Measurements from ENCODE around the gene COTL1. TPM values are rescaled to one million over a fixed set of nuclear protein-coding genes. Genes with fewer than 3 reads are reported as not detected.

The COTL1 gene
- total and polyA plus RNA-seq, 4 donors, result 62.4 to 223 (median 142) TPM

DNA sequence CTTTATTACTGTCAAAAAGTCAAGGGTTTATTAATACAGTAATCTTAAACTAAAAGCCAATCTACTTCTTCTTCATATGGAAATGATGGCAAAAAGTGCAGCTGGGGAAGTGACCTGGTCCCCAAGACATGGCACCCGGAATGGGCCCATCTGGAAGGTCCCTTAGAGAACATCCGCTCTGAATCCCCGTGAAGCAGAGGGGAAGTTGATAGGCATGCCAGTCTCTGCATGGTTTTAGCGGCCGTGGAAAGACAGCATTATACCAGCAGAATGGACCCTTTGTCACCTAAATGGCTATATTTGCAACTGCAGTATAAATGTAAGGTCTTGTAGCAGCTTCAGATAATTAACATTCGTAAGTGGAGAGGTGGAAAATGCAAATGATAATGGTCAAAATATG lies 32.4 kb downstream of the COTL1 start:
- H3K27ac ChIP-seq (ENCODE audit: low read depth in 1 of 2, low read length in 1 of 2), result no peak overlapping the region
- H3K4me1 ChIP-seq (ENCODE audit: control insufficient read depth in 5 of 5, insufficient read depth in 5 of 5, low read length in 5 of 5), result peaks cover 0 to 6% (median 0%) of the 10 kb centered on the region in 5 donors
- H3K4me3 ChIP-seq, result no peak overlapping the region
- H3K36me3 ChIP-seq (ENCODE audit: control insufficient read depth in 4 of 4, insufficient read depth in 4 of 4, low read length in 4 of 4), result peaks cover 0 to 15% (median 7%) of the 10 kb centered on the region in 4 donors
- H3K9ac ChIP-seq (ENCODE audit: insufficient read depth in 1 of 2, low read length in 2 of 2), result no peak overlapping the region
- peaks cover 0 to 2% (median 0%) of the 10 kb centered on the region in 4 donors for H3K9me3 ChIP-seq (ENCODE audit: control insufficient read depth in 4 of 4, insufficient read depth in 3 of 4, low read length in 3 of 4)
- no peaks in the 10 kb centered on the region for H3K27me3 ChIP-seq (ENCODE audit: control insufficient read depth in 3 of 3, insufficient read depth in 3 of 3, low read length in 2 of 3)
- ATAC-seq (ENCODE audit: insufficient read depth, low FRiP score) (no peak), DNase-seq (no peak)
- WGBS, 2 donors, result 76 to 80% methylated on average over 6 of the region's 6 CpGs
- TF ChIP-seq, protein P1, sequence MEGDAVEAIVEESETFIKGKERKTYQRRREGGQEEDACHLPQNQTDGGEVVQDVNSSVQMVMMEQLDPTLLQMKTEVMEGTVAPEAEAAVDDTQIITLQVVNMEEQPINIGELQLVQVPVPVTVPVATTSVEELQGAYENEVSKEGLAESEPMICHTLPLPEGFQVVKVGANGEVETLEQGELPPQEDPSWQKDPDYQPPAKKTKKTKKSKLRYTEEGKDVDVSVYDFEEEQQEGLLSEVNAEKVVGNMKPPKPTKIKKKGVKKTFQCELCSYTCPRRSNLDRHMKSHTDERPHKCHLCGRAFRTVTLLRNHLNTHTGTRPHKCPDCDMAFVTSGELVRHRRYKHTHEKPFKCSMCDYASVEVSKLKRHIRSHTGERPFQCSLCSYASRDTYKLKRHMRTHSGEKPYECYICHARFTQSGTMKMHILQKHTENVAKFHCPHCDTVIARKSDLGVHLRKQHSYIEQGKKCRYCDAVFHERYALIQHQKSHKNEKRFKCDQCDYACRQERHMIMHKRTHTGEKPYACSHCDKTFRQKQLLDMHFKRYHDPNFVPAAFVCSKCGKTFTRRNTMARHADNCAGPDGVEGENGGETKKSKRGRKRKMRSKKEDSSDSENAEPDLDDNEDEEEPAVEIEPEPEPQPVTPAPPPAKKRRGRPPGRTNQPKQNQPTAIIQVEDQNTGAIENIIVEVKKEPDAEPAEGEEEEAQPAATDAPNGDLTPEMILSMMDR (IDR thresholded peaks at IDR 0.05; ENCODE audit: control extremely low read depth, extremely low read depth), result no peak

DNA sequence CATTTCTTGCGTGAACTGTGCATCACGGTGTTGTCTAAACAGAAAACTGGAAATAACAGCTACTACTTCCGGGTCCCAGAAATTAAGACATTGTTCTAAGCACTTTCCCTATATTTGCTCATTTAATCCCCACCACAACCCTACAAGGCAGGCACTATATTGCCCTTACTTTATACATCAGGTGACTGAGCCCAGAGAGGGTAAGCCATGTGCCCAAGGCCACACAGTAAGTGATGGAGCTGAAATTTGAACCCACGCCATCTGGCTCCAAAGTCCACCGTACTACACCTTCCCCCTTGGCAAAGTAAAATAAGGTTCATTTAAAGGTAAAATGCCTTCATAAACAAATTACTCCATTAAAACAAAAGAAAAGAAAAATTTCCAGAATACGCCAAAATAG lies 33.2 kb downstream of the COTL1 start:
- ATAC-seq (ENCODE audit: insufficient read depth, low FRiP score) (no peak), DNase-seq (no peak)
- no peaks in the 10 kb centered on the region for H3K9me3 ChIP-seq (ENCODE audit: control insufficient read depth in 4 of 4, insufficient read depth in 3 of 4, low read length in 3 of 4)
- TF ChIP-seq, protein P1 (IDR thresholded peaks at IDR 0.05; ENCODE audit: control extremely low read depth, extremely low read depth), result no peak
- no peak overlapping the region for H3K9ac ChIP-seq (ENCODE audit: insufficient read depth in 1 of 2, low read length in 2 of 2)
- peaks cover 0 to 15% (median 10%) of the 10 kb centered on the region in 4 donors for H3K36me3 ChIP-seq (ENCODE audit: control insufficient read depth in 4 of 4, insufficient read depth in 4 of 4, low read length in 4 of 4)
- peaks cover 0 to 6% (median 0%) of the 10 kb centered on the region in 5 donors for H3K4me1 ChIP-seq (ENCODE audit: control insufficient read depth in 5 of 5, insufficient read depth in 5 of 5, low read length in 5 of 5)
- H3K4me3 ChIP-seq, result no peak overlapping the region
- H3K27me3 ChIP-seq (ENCODE audit: control insufficient read depth in 3 of 3, insufficient read depth in 3 of 3, low read length in 2 of 3), result no peaks in the 10 kb centered on the region
- 96% methylated on average over 6 of the region's 6 CpGs for WGBS, 2 donors
- H3K27ac ChIP-seq (ENCODE audit: low read depth in 1 of 2, low read length in 1 of 2), result no peak overlapping the region

DNA sequence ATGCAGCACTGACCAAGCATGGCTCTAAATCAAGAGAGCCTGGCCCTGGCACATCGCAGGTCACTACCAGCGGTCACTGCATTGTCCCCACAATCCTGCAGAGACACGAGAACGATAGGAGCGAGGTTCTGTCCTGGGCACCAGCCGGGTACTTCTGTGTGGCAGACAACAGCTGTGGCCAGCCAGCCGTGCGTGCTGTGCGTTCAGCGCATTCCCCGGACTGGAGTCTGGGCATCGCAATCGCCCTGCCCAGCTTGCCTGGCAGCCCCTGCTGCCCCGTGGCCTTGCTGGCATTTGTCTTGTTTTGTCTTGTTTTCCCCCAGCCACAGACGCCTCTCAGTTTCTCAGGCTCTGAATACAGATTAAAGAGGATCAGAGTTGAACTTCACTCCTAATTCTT lies 33.9 kb downstream of the COTL1 start:
- no peak overlapping the region for H3K27ac ChIP-seq (ENCODE audit: low read depth in 1 of 2, low read length in 1 of 2)
- WGBS, 2 donors, result 86% methylated on average over 15 of the region's 15 CpGs

More for the DNA sequence above, 33.9 kb downstream of the COTL1 start:
- Histone ChIP-seq H3K27me3 (ENCODE audit: control insufficient read depth in 3 of 3, insufficient read depth in 3 of 3, low read length in 2 of 3) (no peaks in the 10 kb centered on the region), H3K36me3 (ENCODE audit: control insufficient read depth in 4 of 4, insufficient read depth in 4 of 4, low read length in 4 of 4) (peaks cover 0 to 13% (median 8%) of the 10 kb centered on the region in 4 donors), H3K9me3 (ENCODE audit: control insufficient read depth in 4 of 4, insufficient read depth in 3 of 4, low read length in 3 of 4) (no peaks in the 10 kb centered on the region), H3K4me3 (no peak overlapping the region), H3K9ac (ENCODE audit: insufficient read depth in 1 of 2, low read length in 2 of 2) (no peak overlapping the region), H3K4me1 (ENCODE audit: control insufficient read depth in 5 of 5, insufficient read depth in 5 of 5, low read length in 5 of 5) (peaks cover 0 to 6% (median 0%) of the 10 kb centered on the region in 5 donors)
- TF ChIP-seq, protein P1 (IDR thresholded peaks at IDR 0.05; ENCODE audit: control extremely low read depth, extremely low read depth), result no peak
- no peak for ATAC-seq (ENCODE audit: insufficient read depth, low FRiP score)
- no peak for DNase-seq
